GM21526 (cell line): Measurements from ENCODE around the gene C6orf136.
"Not testable (repeated sequence)": the region's sequence is repeated elsewhere in the genome, so short reads cannot be mapped to it uniquely, and the experiment has no call there.

Experiments used
- ATAC-seq: cut with Tn5 transposase; IDR thresholded peaks from one replicate; pipeline ENCODE4 v1.9.1; 2021; ENCODE audit warnings: moderate library complexity; ENCODE audit not compliant: unreplicated experiment, low FRiP score

The C6orf136 gene, protein sequence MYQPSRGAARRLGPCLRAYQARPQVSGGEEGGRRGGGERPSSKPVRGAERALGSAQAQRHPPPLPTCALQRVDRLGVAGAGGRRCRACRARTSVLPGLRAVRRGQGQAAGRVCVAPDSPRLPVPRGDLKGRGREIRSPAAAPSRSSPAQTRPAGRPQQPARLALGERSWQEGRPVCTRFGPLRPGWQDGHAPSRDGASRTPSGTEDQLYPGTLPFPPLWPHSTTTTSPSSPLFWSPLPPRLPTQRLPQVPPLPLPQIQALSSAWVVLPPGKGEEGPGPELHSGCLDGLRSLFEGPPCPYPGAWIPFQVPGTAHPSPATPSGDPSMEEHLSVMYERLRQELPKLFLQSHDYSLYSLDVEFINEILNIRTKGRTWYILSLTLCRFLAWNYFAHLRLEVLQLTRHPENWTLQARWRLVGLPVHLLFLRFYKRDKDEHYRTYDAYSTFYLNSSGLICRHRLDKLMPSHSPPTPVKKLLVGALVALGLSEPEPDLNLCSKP

DNA sequence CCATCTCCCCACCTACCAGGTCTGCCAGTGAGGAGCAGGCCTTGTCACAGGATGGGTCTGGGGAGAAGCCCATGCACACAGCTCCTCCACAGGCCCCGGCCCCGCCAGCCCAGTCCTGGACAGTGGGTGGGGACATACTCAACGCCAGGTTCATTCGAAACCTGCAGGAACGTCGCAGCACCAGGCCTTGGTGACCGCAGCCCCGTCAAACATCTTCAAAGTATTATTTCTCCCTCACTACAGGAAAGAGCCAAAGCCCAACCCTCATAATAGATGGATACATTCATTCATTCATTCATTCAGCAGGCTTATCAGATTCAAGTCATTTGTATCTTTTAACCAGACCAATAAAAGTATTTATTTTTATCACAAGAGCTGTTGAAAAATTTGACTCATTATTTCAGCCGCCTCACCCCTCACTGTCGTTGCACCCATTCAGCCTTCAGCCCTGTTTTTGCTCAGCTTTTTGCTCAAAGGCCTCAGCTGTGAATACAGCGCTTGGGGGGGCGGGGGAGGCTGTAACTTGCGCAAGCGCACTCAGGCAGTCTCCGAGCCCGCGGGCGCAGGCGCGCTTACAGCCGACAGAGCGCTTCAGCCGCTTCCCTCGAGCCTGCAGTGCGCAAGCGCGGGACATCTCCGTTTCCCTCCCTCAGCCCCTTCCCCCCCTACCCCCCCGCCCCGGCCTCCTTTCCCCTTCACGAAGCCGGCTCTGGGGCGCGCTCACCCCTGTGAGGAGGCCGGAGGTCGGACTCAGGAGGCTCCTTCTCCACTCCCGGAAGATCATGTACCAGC lies at the start of gene C6orf136:
Gene C6orf136, plus strand, starts transcription at position 684 of the 792 bp plus-strand sequence. Its CDS starts 99 bp downstream, at position 783.
- peak; percentile 31 for ATAC-seq

- ATAC-seq: not testable (repeated sequence)
These were observed 49.4 kb upstream of the C6orf136 start for GRCh38 chr6:30597315-30598144.

GRCh38 chr6:30598912-30599624 lies 47.9 kb upstream of the C6orf136 start:
- ATAC-seq: no peak

DNA sequence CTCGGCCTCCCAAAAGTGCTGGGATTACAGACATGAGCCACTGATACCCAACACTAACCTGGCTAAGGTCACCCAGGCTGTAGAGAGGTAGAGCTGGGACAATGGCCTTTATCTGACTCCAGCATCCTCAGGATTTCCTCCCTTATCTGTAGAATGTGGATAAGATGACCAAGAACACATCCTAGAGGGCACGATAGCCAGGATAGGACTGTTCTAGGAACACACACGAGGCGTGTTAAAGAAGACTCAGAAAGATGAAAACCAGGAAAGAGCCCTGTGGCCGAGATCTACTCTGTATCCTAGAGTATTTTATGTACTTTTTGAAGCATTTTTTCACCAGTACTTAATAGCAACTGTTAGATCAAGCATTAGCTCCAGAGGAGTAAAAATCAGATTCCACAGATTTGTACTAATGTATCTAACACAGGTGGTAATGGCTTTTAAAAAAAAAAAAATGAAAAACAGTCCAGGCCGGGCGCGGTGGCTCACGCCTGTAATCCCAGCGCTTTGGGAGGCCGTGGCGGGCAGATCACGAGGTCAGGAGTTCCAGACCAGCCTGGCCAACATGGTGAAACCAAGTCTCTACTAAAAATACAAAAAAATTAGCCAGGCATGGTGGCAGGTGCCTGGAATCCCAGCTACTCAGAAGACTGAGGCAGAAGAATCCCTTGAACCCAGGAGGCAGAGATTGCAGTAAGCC lies 47.2 kb upstream of the C6orf136 start:
- ATAC-seq: no peak

- ATAC-seq: no peak
These were observed 46.4 kb upstream of the C6orf136 start for GRCh38 chr6:30600451-30600961.

DNA sequence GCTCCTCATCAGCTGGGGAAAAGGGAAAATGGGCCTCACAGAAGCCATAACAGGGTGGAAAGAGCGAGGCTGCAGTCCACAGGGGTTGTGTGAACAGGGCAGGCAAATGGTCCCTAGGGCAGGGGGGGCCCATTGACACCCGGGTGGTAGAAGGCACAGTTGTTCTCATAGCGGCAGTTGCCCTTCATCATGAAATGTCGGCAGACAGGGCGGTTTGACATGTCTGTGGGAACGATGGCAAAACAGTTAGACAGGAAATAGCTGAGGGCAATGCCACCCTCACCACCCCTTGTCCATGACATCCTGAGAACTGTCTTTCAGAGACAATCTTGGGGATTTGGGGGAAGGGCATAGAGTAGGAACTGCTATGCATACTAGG lies 45.5 kb upstream of the C6orf136 start:
- ATAC-seq: no peak

GRCh38 chr6:30601815-30602641 lies 44.9 kb upstream of the C6orf136 start:
- no peak for ATAC-seq

GRCh38 chr6:30603961-30604360 lies 43.0 kb upstream of the C6orf136 start:
- ATAC-seq: no peak

GRCh38 chr6:30610065-30610464 lies 36.9 kb upstream of the C6orf136 start:
- ATAC-seq: no peak

GRCh38 chr6:30611150-30611855 lies 35.6 kb upstream of the C6orf136 start:
- ATAC-seq: no peak

- ATAC-seq: no peak
These were observed 35.1 kb upstream of the C6orf136 start for GRCh38 chr6:30611856-30612194.

DNA sequence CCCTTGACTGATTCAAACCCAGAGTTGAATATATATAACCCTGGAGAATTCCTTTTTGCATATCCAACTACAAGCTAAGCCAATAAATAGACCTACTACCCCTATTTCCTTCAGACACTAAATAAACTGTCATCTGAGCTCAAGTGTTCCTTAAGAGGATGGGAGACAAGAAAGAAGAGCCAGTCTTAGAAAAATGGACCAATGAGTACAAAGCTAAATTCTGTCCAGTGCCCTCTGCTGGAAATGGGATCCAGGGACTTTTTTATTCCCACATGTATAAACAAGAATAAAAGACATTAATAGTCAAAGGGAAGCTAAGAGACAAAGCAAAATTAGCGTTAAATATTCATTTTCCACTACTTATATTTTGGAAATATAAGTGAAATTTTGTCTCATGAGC lies 34.7 kb upstream of the C6orf136 start:
- ATAC-seq: no peak

DNA sequence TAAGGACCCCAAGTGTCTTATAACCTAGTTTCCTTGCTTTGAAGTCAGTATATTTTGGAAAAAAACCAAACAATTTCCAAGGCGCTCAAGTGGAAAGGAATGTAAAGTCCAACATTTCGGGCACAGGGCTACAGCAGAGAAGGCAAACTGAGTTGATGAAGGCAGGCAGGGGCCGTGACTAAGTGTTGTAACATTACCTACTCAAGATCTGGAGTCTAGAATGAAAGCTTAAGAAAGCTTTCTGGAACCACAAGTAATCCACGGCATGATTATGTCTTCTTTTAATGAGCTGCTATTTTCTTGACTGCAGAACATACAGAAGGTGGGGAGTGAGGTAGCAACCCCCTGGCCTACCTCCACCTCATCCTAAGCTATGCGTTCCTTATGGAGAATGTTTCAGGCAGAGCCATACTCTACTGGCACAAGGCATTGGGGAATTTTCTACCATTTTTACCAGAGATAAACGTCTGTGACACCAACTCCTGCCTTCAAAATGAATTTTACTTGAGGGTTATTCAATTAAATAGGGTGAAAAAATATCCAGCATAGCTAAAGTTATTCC lies 34.2 kb upstream of the C6orf136 start:
- ATAC-seq: no peak

GRCh38 chr6:30613251-30614043 lies 33.5 kb upstream of the C6orf136 start:
- ATAC-seq: no peak

- ATAC-seq: no peak
These were observed 32.7 kb upstream of the C6orf136 start for GRCh38 chr6:30614044-30614842.

DNA sequence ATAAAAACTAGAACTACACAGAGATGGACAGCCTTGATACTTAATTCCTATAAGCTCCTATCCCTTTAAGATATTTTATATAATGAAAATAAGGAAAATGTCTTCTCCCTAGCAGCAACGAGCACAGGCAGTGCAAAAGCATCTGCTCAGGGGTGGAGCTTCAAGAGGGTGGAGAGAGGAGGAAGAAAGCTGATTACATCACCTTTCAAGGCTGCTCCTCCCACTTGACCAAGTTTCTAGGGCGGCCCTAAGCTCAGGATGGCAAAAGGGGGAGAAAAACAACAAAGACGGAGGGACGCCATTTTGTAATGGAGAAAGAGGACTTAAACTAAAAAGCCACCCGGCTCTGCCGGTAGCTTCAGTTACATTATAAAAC lies 32.1 kb upstream of the C6orf136 start:
- peak; percentile 42 for ATAC-seq
